Neural cell (in vitro differentiated cells): ENCODE measurements around the gene ARHGEF4. TPM values are rescaled to one million over a fixed set of nuclear protein-coding genes. Genes with fewer than 3 reads are reported as not detected.

ENCODE experiments used
- H2AFZ ChIP-seq: fragments of 200-600, 300-800 bp; sonication (generic), shearing (Covaris generic); 2 replicates; pipeline ENCODE4 v1.6.0; 2014; ENCODE audit warnings: low read depth, mild to moderate bottlenecking, antibody characterized with exemption, low read length, moderate library complexity
- H3F3A ChIP-seq: fragments of 200-600 bp; shearing (Covaris generic); 2 replicates; pipeline ENCODE4 v1.6.1; 2016; ENCODE audit warnings: mild to moderate bottlenecking, moderate library complexity, mixed read lengths, antibody characterized with exemption, low read length; ENCODE audit not compliant: insufficient read depth, poor library complexity, severe bottlenecking
- H3K27ac ChIP-seq: fragments of 200-600, 300-800 bp; sonication (generic), shearing (Covaris generic); 2 replicates; pipeline ENCODE4 v1.5.1; 2014; ENCODE audit warnings: mild to moderate bottlenecking, low read length, moderate library complexity
- H3K27me3 ChIP-seq: fragments of 300-800, 200-600 bp; sonication (generic), shearing (Covaris generic); 2 replicates; pipeline ENCODE4 v1.6.0; 2014; ENCODE audit warnings: mild to moderate bottlenecking, low read depth, low read length, moderate library complexity; ENCODE audit not compliant: insufficient read depth
- H3K36me3 ChIP-seq: fragments of 300-800, 200-600 bp; sonication (generic), shearing (Covaris generic); 2 replicates; pipeline ENCODE4 v1.5.1; 2014; ENCODE audit warnings: mild to moderate bottlenecking, antibody characterized with exemption, low read length, moderate library complexity; ENCODE audit not compliant: insufficient read depth
- H3K4me2 ChIP-seq: fragments of 300-800, 200-600 bp; sonication (generic), shearing (Covaris generic); 2 replicates; pipeline ENCODE4 v1.6.0; 2014; ENCODE audit warnings: mild to moderate bottlenecking, low read length
- H3K4me3 ChIP-seq: fragments of 300-800, 200-600 bp; sonication (generic), shearing (Covaris generic); 2 replicates; pipeline ENCODE4 v1.5.1; 2014; ENCODE audit warnings: mild to moderate bottlenecking, low read length, moderate library complexity
- H3K79me2 ChIP-seq: fragments of 200-600 bp; shearing (Covaris generic); replicated peaks from 2 replicates; pipeline ENCODE4 v1.6.0; 2014; ENCODE audit warnings: mild to moderate bottlenecking, low read length, moderate library complexity; ENCODE audit not compliant: insufficient read depth
- H3K9ac ChIP-seq: fragments of 300-800, 200-600 bp; sonication (generic), shearing (Covaris generic); 2 replicates; pipeline ENCODE4 v1.6.1; 2016; ENCODE audit warnings: mild to moderate bottlenecking, low read length, mixed read lengths
- H3K9me2 ChIP-seq: fragments of 200-600 bp; shearing (Covaris generic); 2 replicates; pipeline ENCODE4 v1.6.1; 2016; ENCODE audit warnings: mild to moderate bottlenecking, low read length, mixed read lengths; ENCODE audit not compliant: insufficient read depth
- H3K9me3 ChIP-seq: fragments of 200-600, 300-800 bp; sonication (generic), shearing (Covaris generic); 2 replicates; pipeline ENCODE4 v1.6.1; 2016; ENCODE audit warnings: mild to moderate bottlenecking, mixed run types, low read length, moderate library complexity, mixed read lengths
- H4K20me1 ChIP-seq: fragments of 200-600 bp; shearing (Covaris generic); 2 replicates; pipeline ENCODE4 v1.6.1; 2016; ENCODE audit warnings: mild to moderate bottlenecking, mixed run types; ENCODE audit not compliant: insufficient read depth
- CTCF ChIP-seq: fragments of 450-650 bp; IDR thresholded peaks from 2 replicates; pipeline ENCODE4 v1.5.1; 2014; ENCODE audit warnings: antibody characterized with exemption, mild to moderate bottlenecking, moderate library complexity; ENCODE audit not compliant: poor library complexity, severe bottlenecking
- EP300 ChIP-seq: fragments of 450-650 bp; conservative IDR thresholded peaks from 2 replicates; pipeline ENCODE4 v1.6.1; 2014; ENCODE audit warnings: antibody characterized with exemption, mild to moderate bottlenecking, moderate library complexity; ENCODE audit not compliant: poor library complexity, severe bottlenecking
- EZH2 ChIP-seq: fragments of 200-600, 300-800 bp; shearing (Covaris generic), sonication (generic); IDR thresholded peaks from 2 replicates; pipeline ENCODE4 v1.6.1; 2014; ENCODE audit warnings: antibody characterized with exemption, low read length, borderline replicate concordance, mild to moderate bottlenecking; ENCODE audit not compliant: insufficient read depth, poor library complexity, severe bottlenecking
- MXI1 ChIP-seq: fragments of 450-650 bp; conservative IDR thresholded peaks from 2 replicates; pipeline ENCODE4 v1.6.1; 2014; ENCODE audit warnings: antibody characterized with exemption, mild to moderate bottlenecking; ENCODE audit not compliant: poor library complexity, severe bottlenecking
- POLR2AphosphoS5 ChIP-seq: IDR thresholded peaks from 2 replicates; pipeline ENCODE4 v1.6.1; 2012
- RAD21 ChIP-seq: fragments of 450-650 bp; conservative IDR thresholded peaks from 2 replicates; pipeline ENCODE4 v1.6.1; 2014; ENCODE audit warnings: antibody characterized with exemption, mild to moderate bottlenecking, moderate library complexity
- REST ChIP-seq: IDR thresholded peaks from 2 replicates; pipeline ENCODE4 v1.6.1; 2012; ENCODE audit warnings: borderline replicate concordance
- SMC3 ChIP-seq: fragments of 450-650 bp; conservative IDR thresholded peaks from 2 replicates; pipeline ENCODE4 v1.6.1; 2014; ENCODE audit warnings: antibody characterized with exemption, mild to moderate bottlenecking, moderate library complexity; ENCODE audit not compliant: poor library complexity
- TAF1 ChIP-seq: IDR thresholded peaks from 2 replicates; pipeline ENCODE4 v1.6.1; 2012; ENCODE audit warnings: low read depth
- polyA plus RNA-seq: library from polyadenylated mRNA; depleted of rRNA; stranded (reverse); fragments of >200 nt; gene quantifications from 2 replicates; pipeline ENCODE4 v1.2.3, GENCODE V29; 2014

ARHGEF4 gene
- polyA plus RNA-seq, 1 donor from 2014 or later, result 45.9 TPM

- Histone ChIP-seq H3K27ac (no peak overlapping the region), H3F3A (no peaks in the 10 kb centered on the region), H3K9me2 (no peaks in the 10 kb centered on the region), H3K27me3 (no peaks in the 10 kb centered on the region), H2AFZ (no peak overlapping the region), H3K79me2 (no peaks in the 10 kb centered on the region), H3K9me3 (no peaks in the 10 kb centered on the region), H3K4me3 (no peak overlapping the region), H3K36me3 (no peaks in the 10 kb centered on the region), H3K9ac (no peak overlapping the region), H4K20me1 (no peaks in the 10 kb centered on the region), H3K4me2 (no peak overlapping the region)
- TF ChIP-seq CTCF, result no peak
- no peak for TF ChIP-seq SMC3
- no peak for TF ChIP-seq POLR2AphosphoS5
- no peak for TF ChIP-seq EZH2
- TF ChIP-seq REST, result no peak
- no peak for TF ChIP-seq TAF1
- TF ChIP-seq MXI1, result no peak
- no peak for TF ChIP-seq EP300
- no peak for TF ChIP-seq RAD21
Measured at GRCh38 chr2:131014141-131014540, 177.4 kb downstream of the ARHGEF4 start.

- Histone ChIP-seq H3F3A (no peaks in the 10 kb centered on the region), H3K36me3 (no peaks in the 10 kb centered on the region), H3K27ac (no peak overlapping the region), H3K4me3 (no peak overlapping the region), H3K9me2 (no peaks in the 10 kb centered on the region), H2AFZ (no peak overlapping the region), H4K20me1 (no peaks in the 10 kb centered on the region), H3K27me3 (no peaks in the 10 kb centered on the region), H3K79me2 (no peaks in the 10 kb centered on the region), H3K4me2 (no peak overlapping the region), H3K9ac (no peak overlapping the region), H3K9me3 (no peaks in the 10 kb centered on the region)
- no peak for TF ChIP-seq POLR2AphosphoS5
- no peak for TF ChIP-seq EP300
- TF ChIP-seq SMC3, result no peak
- TF ChIP-seq TAF1, result no peak
- no peak for TF ChIP-seq REST
- no peak for TF ChIP-seq CTCF
- no peak for TF ChIP-seq RAD21
- TF ChIP-seq EZH2, result no peak
- TF ChIP-seq MXI1, result no peak
Measured at GRCh38 chr2:131015764-131016163, 179.1 kb downstream of the ARHGEF4 start.
